Stimulated activated CD4-positive, alpha-beta T cell treated with anti-CD3 and anti-CD28 coated beads, TNF-alpha, amount 100 ng/mL, for 24 hours (primary cell): Measurements from ENCODE around the gene AVPI1.
"Not testable (repeated sequence)": the region's sequence is repeated elsewhere in the genome, so short reads cannot be mapped to it uniquely, and the experiment has no call there.

Source experiments
- DNase-seq, 3 experiments: peaks; one replicate each; pipeline ENCODE4 v3.0.0-alpha.2; 2020; ENCODE audit warnings: low read depth in 3 of 3

AVPI1 gene

GRCh38 chr10:97640868-97641811 lies 45.9 kb downstream of the AVPI1 start:
- DNase-seq = peak in 1 of 3 experiments; percentile 6

GRCh38 chr10:97640174-97640867 lies 46.7 kb downstream of the AVPI1 start, which contains the start of gene PI4K2A:
TSS of gene PI4K2A (plus strand) at chr10:97640671. CDS start at chr10:97640743, 72 bp downstream.
- peak; percentile 99 to 100 (median 99) for DNase-seq

- DNase-seq = not testable (repeated sequence)
Measured at GRCh38 chr10:97639090-97639489, 48.0 kb downstream of the AVPI1 start.

- DNase-seq = no peak
Measured at GRCh38 chr10:97635577-97635976, 51.5 kb downstream of the AVPI1 start.

- no peak for DNase-seq
Measured at GRCh38 chr10:97633921-97634320, 53.1 kb downstream of the AVPI1 start.

- DNase-seq = peak; percentile 82 to 89 (median 88)
Measured at GRCh38 chr10:97632949-97633884, 53.8 kb downstream of the AVPI1 start, which contains the start of gene MORN4. TSS of gene MORN4 (minus strand) at chr10:97633500. CDS start at chr10:97619653, 13,847 bp downstream.

GRCh38 chr10:97631098-97631497 lies 55.9 kb downstream of the AVPI1 start:
- DNase-seq = no peak

GRCh38 chr10:97629289-97629688 lies 57.8 kb downstream of the AVPI1 start:
- DNase-seq = no peak

- DNase-seq = no peak
Measured at GRCh38 chr10:97628228-97628627, 58.8 kb downstream of the AVPI1 start.

- DNase-seq = no peak
Measured at GRCh38 chr10:97627731-97628130, 59.3 kb downstream of the AVPI1 start.
